22Rv1 (cell line): ENCODE data around the gene CHRDL2.

Source experiments
- CTCF ChIP-seq: fragments of 450-650 bp; IDR thresholded peaks from 2 replicates; pipeline ENCODE4 v1.5.1; 2017; ENCODE audit warnings: mild to moderate bottlenecking
- ZFX ChIP-seq: fragments of 450-650 bp; IDR thresholded peaks from 2 replicates; pipeline ENCODE4 v1.6.1; 2017; ENCODE audit warnings: antibody characterized with exemption, borderline replicate concordance

GRCh38 chr11:74648894-74649293, 82.3 kb downstream of the CHRDL2 start:
- TF ChIP-seq CTCF (no peak), ZFX (no peak)
